NCI-H2196 (cell line): Measurements from ENCODE around the gene ZFYVE21.

Source experiments
- DNase-seq: peaks from one replicate; lab custom pipeline; 2025; ENCODE audit not compliant: unreplicated experiment; lab: John Stamatoyannopoulos, UW

ZFYVE21 gene

DNA sequence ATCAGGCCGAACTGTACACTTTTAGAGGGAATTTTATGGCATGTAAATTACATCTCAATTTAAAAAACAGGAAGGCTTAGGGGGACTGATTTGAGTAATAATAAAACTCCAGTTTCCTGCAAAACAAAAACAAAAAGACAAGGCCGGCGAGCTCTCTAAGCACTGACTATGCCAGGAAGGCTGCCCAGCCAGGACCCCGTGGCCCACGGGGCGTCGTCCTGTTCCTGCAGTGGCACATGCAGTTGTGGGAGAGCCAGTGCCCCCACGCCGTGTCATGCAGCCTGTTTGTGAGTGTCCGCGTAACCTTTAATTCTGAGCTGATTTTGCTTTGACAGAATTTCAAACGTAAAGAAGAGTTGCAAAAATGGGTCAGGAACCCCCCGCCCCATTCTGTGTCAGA lies 10.9 kb upstream of the ZFYVE21 start:
- DNase-seq: no peak

DNA sequence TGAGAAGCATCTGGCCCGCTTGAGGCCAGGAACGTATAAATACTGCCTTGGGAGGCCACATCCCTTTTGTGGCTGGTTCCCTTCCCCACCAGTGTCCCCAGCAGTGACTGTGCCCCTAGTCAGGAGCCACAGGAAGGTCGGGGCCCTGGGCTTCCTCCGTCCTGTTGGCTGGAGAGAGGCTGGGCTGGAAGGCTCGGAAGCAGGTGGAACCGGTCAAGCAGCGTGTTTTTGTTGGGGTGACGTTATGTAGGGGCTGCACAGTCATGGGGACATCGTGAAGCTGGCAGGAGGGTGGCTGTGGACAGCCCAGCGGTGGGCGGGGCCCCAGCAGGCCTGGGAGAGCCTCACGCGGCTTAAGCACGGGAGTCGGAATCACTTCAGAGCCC lies 10.5 kb upstream of the ZFYVE21 start:
- no peak for DNase-seq

- no peak for DNase-seq
Measured at GRCh38 chr14:103705504-103706284, 9.9 kb upstream of the ZFYVE21 start.

- no peak for DNase-seq
Measured at GRCh38 chr14:103706551-103707328, 8.9 kb upstream of the ZFYVE21 start.

DNA sequence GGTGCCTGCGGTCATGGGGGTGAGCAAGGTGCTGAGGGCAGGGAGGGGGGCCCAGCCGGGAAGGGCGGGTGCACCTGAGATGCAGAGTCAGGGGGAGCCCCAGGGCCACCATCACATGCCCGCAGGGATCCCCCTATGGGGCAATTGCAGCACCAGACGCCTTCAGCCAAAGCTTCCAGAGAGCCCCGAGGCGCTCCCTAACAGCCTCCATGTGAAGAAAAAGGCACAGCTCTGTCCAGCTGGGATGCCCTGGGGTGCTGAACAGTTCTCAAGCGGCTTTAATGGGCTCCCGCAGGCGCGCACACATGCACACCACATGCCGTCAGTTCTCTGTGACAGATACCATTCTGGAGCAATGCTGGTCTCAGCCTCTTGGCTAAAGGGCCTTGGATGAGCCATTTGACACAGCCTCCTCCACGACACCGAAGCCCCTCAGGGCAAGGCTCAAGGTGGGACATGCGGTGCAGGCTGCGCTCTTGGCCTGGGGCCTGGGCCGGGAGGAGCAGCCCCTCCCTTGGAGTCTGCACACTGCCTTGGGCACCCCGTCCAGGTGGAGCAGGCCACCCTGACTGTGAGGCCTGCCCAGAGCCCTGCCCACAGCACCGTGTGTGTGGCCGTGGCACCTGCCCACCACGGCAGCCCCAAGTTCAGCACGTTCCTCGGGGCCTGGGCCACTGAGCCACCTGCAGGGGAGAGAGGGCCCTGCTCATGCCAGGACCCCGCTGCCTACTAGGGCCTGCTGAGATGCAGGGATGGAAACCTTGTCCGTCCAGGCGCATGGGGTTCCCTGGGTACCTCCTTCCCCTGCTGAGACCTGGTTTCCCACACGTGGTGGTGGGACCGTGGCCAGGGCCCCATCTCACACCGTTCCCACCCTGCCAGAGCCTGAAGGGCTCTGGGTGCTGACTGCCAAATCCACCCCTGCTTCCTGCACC lies 8.0 kb upstream of the ZFYVE21 start:
- DNase-seq: no peak

GRCh38 chr14:103708750-103709187 lies 6.8 kb upstream of the ZFYVE21 start:
- DNase-seq: no peak

GRCh38 chr14:103709814-103710213 lies 5.8 kb upstream of the ZFYVE21 start:
- DNase-seq: no peak

DNA sequence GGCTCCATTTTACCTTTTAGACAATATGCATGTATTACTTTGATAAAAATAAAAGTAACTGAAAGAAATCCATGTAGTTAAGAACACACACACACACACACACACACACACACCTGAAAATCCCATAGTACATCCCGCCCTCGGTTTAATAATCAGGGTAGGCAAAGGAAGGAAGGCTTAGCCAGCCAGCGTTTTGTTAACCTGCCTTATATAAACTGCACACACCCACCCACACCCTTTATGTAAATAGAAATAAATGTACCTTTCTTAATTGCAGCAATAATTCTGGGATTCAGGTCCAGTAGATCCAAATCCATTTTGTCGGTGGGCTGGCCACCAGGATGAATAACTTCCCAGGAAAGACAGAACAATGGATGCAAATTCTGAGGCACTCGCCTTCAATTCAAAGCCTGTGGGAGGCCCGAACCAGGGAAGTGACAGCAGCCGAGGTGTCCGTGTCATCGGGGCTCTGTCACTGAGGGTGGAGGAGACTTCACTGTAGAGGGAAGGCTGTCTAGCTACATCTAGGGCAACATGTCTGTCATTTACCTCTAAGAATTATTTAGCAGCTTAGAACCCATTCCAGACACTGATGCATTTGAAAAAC lies 4.7 kb upstream of the ZFYVE21 start:
- DNase-seq: no peak

GRCh38 chr14:103711516-103712431 lies 3.8 kb upstream of the ZFYVE21 start:
- DNase-seq: peak; percentile 19

- no peak for DNase-seq
Measured at GRCh38 chr14:103712633-103713247, 2.9 kb upstream of the ZFYVE21 start.

DNA sequence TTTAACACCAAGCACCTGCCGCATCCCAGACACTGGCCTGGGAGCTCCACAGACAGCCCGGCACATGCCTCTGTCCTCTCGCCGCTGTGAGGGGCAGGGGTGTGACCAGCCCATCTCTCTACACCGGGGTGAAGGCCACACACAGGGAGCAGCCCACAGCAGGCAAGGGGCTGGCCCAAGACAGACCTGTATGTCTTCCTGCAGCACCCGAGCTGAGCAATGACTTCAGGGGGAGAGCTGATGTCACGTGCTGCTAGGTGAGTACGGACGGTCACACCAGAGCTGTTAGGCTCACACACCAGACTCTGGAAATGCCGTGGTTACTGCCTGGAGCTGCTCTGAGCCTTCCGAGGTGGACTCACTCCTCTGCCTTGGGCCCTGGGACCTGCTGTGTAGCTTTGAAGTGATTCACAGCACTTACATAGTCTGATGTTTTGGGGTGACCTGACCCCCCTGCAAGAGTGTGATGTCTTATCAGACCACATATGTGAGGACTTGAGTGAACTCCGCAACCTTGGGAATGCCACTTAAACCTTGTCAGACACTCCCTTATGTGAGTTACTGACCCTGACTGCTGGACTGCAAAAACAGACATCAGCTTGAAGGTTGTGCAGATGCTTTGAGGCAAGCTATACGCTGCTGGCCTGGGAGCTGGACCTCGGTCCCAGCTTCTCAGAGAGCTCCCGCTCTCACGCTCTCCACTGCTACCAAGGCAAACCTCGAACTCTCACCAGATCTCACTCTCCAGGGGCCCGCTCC lies 2.1 kb upstream of the ZFYVE21 start:
- no peak for DNase-seq

DNA sequence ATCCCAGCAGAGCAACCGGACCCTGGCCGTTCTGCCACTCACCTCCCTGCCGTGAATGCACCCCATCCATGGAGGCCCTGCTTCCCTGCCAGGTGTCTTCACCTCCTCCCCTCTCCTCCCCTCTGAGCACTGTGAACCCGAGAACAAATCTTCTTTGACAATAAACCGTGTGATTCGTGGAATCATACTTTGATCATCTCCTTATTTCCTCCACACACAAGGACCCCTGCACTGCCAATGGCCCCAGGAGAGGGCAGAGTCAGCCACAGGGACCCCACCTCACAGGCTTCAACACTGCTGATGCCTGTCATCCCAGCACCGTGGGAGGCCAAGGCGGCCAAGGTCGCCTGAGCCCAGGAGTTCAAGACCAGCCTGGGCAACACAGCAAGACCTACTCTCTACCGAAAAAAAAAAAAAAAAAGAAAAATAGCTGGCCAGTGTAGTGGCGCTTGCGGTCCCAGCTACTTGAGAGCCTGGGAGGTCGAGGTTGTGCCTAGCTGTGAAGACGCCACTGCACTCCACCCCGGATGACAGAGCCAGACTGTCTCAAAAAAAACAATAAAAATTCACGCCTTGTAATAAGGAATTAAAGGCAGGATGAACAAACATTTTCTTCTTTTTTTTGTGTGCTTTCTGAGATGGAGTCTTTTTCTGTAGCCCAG lies 1.4 kb upstream of the ZFYVE21 start:
- DNase-seq: no peak

DNA sequence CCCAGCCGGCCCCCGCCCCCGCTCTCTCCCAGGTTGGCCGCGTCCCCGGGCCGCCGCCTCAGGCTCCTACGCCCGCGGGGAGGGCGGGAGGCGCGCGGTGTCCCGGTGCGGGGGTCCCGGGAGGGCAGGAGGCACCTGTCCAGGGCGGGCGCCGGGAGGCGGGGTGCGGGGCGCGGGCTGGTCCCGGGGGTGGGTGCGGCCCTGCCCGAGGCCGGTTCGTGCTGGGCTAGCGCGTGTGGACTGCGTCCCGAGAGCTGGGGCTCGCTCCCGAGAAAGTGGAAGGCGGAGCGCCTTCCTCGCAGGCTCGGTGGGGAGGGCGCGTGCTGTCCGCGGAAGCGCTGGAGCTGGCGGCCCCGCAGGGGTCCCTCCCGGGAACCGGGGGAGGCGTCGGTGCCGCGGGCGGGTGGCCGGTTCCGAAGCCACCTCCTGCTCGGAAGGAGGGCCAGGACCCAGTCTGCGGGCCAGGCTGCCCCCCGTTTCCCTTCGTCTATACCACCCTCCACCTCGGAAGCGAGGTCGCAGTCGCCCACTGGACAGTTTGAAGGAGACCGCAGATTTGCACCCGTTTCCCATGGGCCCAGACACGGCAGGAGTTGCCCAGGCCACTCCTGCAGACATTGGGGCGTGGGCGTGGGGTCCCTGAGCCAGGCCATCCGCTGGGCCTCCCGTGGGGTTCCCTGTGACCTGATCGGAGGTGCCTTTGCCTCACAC lies 636 bp downstream of the ZFYVE21 start:
- DNase-seq: no peak

DNA sequence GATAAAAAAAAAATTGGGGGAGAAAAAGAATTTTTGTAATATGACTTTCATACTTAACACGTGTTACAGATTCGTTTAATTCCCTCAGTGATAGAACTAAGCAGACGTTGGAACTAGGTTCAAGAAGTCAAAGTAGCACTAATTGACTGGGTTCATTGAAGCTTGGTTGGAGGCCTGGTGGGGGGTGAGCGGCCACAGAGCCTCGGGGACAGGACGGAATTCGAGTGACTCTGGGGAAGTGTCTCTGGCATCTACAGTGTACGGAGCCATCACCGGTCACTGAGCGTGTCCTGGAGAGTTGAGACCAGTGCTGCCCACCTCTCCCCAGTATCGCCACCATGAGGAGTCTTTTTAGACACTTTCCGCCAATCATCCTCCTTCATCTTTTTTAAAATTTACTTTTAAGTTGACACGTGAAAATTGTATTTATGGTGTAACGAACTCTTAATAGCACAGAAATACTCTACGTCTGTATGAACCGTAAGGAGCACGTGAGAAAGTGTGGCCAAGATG lies 1.3 kb downstream of the ZFYVE21 start:
- DNase-seq: no peak

- DNase-seq: no peak
Measured at GRCh38 chr14:103718572-103718971, 3.0 kb downstream of the ZFYVE21 start.

- DNase-seq: no peak
Measured at GRCh38 chr14:103719751-103720150, 4.1 kb downstream of the ZFYVE21 start.
